Choroid plexus epithelial cell (primary cell): ENCODE measurements around the gene FOXK1.

Experiments used
- DNase-seq: peaks from one replicate; pipeline ENCODE4 v3.0.0-alpha.2; 2010; ENCODE audit warnings: low read depth
- H3K4me3 ChIP-seq: 2 replicates; pipeline ENCODE4 v1.5.1; 2011; ENCODE audit warnings: low read depth, mild to moderate bottlenecking, control low read depth, low read length, moderate library complexity
- TF ChIP-seq, protein P1 (sequence below): conservative IDR thresholded peaks from 2 replicates; pipeline ENCODE4 v1.5.1; 2011; ENCODE audit warnings: low read depth, mild to moderate bottlenecking, control low read depth, inconsistent platforms, low read length, moderate library complexity

The FOXK1 gene

DNA sequence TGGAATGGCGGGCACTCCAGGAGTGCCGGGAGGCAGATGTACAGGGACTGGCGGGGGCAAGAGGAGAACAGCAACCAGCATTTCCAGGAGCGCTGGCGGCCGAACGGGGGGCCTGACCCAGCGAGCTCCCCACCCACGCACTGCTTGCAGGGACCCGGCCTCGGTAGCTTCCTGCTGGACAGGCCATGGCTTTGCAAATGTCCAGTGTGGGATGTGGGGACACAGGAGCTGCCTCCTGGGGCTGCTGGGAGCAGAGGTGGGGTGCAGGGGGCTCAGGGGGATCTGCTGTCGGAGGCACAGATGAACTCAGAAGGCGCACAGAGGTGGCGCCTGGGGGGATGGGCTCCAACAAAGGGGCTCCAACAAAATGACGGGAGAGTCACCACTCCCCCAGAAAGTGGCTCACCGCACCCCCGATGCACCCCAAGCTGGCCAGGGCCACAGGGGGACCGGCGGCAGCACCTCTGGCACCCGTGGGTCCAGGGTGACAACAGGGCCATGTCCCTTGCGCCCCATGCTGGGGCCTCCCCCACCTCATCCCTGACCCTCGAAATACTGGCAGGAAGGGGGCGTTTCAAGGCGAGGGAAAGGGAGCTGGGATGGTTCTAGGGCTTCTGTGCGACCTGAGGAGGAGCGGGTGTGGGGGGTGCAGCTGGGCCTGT, 134.5 kb downstream of the FOXK1 start:
- no peak for DNase-seq
- H3K4me3 ChIP-seq: no peak overlapping the region
- TF ChIP-seq, protein P1, sequence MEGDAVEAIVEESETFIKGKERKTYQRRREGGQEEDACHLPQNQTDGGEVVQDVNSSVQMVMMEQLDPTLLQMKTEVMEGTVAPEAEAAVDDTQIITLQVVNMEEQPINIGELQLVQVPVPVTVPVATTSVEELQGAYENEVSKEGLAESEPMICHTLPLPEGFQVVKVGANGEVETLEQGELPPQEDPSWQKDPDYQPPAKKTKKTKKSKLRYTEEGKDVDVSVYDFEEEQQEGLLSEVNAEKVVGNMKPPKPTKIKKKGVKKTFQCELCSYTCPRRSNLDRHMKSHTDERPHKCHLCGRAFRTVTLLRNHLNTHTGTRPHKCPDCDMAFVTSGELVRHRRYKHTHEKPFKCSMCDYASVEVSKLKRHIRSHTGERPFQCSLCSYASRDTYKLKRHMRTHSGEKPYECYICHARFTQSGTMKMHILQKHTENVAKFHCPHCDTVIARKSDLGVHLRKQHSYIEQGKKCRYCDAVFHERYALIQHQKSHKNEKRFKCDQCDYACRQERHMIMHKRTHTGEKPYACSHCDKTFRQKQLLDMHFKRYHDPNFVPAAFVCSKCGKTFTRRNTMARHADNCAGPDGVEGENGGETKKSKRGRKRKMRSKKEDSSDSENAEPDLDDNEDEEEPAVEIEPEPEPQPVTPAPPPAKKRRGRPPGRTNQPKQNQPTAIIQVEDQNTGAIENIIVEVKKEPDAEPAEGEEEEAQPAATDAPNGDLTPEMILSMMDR: no peak

DNA sequence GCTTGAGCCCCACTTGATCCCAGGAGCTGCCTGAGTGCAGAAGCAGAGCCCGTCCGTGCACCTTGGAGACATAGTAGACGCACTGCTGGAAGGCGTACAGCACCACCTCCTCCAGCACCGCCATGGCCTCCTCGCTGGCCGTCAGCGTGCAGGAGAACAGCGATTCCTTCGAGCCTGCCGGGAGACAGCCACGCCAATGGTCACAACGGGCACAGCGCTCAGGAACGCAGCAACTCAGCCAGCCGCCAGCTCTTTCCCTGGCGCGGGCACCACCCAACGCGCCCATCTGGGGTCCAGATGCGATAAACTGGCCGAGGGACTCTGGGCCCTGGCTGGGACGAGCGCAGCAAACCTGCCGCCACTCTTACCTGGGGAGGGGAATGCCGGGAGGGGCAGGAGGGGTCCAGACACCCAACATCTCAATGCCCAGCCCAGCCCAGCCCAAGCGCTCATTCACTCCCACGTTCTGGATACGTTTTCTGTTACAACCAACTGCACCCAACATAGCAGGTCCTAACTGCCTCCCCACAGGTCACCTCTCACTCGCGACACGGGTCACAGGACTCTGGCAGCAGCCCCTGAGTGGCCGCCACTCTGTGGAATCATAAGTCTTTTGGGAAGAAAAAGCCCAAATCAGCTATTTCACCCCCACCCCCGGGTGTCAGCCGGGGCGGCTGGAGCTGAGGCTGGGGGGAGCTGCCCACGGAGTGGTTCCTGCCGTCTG, 135.2 kb downstream of the FOXK1 start:
- TF ChIP-seq, protein P1: no peak
- no peak for DNase-seq
- no peak overlapping the region for H3K4me3 ChIP-seq

DNA sequence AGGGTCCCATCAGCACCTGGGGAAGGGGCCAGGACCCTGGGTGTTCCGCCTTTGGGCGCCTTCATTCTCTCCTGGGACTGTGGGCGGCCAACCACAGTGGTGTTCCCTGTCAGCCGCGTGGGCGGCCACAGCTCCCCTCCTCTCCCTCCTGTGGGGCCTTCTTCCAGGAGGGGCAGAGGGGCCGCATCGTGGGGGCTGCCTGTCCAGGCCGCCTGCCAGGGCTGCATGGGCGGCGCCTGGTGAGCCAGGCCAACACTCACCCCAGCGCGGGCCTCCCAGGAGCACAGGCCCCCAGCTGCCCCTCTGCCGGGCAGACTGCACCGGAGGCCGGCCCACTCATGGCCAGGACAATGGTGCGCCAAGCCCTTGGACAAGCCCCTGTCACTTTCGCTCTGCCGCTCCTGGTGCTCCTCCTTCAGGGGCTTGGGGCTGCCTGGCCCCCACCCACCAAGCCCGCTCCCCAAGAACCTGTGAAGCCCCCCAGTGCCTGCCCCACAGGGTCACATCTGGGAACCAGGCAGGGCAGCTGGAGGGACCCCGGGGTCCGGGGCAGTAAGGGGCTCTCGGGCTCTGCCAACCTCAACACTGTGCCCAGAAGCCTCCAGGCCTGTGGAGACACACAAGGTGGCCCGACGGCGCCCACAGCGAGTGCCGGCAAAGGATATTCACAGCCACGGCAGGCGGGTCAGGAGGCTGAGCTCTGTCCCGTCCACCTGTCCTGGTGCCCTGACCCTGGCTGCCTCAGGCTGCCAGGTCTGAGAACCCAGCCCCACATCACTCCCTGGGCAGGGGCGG, 136.1 kb downstream of the FOXK1 start:
- DNase-seq: no peak
- no peak overlapping the region for H3K4me3 ChIP-seq

DNA sequence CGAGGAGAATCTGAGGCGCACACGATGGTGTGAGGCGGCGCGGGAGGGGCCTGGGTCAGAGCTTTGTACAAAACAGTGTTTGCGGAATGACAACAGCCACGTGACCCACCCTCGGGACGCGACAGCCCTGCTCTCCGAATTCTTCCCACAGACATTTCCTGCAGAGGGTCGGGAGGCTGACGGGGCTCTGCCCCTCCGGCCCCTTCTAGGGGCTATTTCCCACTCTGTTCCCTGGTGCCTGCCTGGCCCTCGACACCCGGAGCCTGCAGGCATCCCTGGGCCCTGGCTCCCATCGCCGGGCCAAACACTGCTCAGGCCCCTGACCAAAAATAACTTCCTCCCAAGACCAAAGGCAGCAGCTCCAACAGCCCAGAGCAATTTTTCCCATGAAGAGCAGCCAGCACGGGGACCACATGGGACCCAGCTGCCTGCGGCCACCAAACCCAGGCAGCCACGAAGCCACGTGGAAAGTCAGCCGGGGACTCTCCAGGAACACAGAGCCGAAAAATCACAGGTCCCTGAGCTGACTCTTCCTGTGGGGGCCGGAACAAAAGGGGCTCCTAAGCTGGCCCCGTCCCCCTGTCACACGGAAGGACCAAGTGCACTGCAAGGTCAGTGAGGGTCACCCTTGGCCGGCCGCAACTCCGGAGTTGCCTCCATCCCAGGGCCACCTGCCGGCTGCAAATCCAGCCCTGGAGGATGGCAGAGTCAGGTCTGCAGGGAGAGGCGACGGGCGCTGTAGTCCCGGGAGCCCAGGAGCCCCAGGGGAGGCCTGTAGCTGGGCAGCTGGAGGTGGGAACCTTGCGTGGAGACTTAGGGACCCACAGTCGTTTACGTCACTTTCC, 137.7 kb downstream of the FOXK1 start:
- TF ChIP-seq, protein P1: no peak
- H3K4me3 ChIP-seq: no peak overlapping the region
- no peak for DNase-seq

More for the DNA sequence above, 136.1 kb downstream of the FOXK1 start:
- TF ChIP-seq, protein P1: no peak

DNA sequence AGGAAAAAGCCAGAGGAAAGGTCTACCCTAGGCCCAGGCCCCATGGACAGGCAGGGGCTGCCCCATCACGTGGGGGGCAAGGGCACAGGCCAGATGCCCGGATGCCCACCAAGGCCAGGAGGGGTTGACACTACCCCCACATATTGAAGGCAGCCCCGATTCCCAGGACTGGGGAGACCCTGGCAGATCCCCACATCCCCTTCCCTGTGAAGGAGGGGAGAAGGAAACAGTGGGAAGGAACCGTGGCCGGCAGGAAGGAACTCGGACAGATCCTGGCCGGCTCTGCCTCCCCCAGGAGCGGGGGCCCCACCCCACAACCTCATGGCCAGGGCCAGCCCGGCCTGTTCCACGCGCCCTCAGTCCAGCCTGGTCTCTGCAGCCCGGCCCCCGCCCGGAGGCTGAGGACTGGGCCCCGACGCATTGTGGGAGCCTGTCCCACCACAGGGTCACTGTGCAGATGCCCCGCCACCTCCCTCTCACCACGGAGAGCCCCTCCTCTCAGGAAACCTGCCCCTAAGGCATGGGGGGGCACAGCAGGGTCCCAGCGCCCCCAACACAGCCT, 138.4 kb downstream of the FOXK1 start:
- DNase-seq: no peak
- no peak overlapping the region for H3K4me3 ChIP-seq
- TF ChIP-seq, protein P1: no peak
